GM10266 (cell line): ENCODE data around the gene GPC5.
"Not testable (repeated sequence)": the region's sequence is repeated elsewhere in the genome, so short reads cannot be mapped to it uniquely, and the experiment has no call there.

Source experiments
- DNase-seq: peaks from one replicate; pipeline ENCODE4 v3.0.0; 2012; ENCODE audit errors: extremely low spot score
- CTCF ChIP-seq: IDR thresholded peaks from 2 replicates; pipeline ENCODE4 v1.5.1; 2012; ENCODE audit warnings: mild to moderate bottlenecking, low read depth; ENCODE audit not compliant: control insufficient read depth, insufficient read depth; ENCODE audit errors: missing control alignments

GPC5 gene

GRCh38 chr13:91408971-91409370, 10.6 kb downstream of the GPC5 start:
- no peak for TF ChIP-seq CTCF
- no peak for DNase-seq

GRCh38 chr13:91416579-91416978, 18.2 kb downstream of the GPC5 start:
- not testable (repeated sequence) for DNase-seq

- no peak for DNase-seq
- TF ChIP-seq CTCF: no peak
Measured at GRCh38 chr13:91417660-91418325, 19.4 kb downstream of the GPC5 start.

GRCh38 chr13:91426913-91427312, 28.5 kb downstream of the GPC5 start:
- DNase-seq: no peak
- TF ChIP-seq CTCF: no peak

GRCh38 chr13:91438674-91439073, 40.3 kb downstream of the GPC5 start:
- DNase-seq: not testable (repeated sequence)

GRCh38 chr13:91450913-91451312, 52.5 kb downstream of the GPC5 start:
- TF ChIP-seq CTCF: no peak
- DNase-seq: no peak

- no peak for TF ChIP-seq CTCF
- no peak for DNase-seq
Measured at GRCh38 chr13:91454666-91455065, 56.2 kb downstream of the GPC5 start.

- TF ChIP-seq CTCF: no peak
- no peak for DNase-seq
Measured at GRCh38 chr13:91456837-91457236, 58.4 kb downstream of the GPC5 start.
